Hepatocyte (in vitro differentiated cells): ENCODE results near the gene CLBA1.

Experiments used
- CTCF ChIP-seq: fragments of 200-600 bp; sonication (generic); IDR thresholded peaks from 2 replicates; pipeline ENCODE4 v1.5.1; 2016; ENCODE audit warnings: antibody characterized with exemption, mild to moderate bottlenecking; ENCODE audit not compliant: poor library complexity
- EZH2 ChIP-seq: fragments of 200-600 bp; sonication (generic); IDR thresholded peaks from 2 replicates; pipeline ENCODE4 v1.6.1; 2016; ENCODE audit warnings: antibody characterized with exemption, mild to moderate bottlenecking, borderline replicate concordance
- EZH2phosphoT487 ChIP-seq: fragments of 200-600 bp; sonication (generic); IDR thresholded peaks from one replicate; pipeline ENCODE4 v1.6.1; 2018; ENCODE audit warnings: antibody characterized with exemption, mild to moderate bottlenecking, low read depth, moderate library complexity; ENCODE audit not compliant: unreplicated experiment, severe bottlenecking

GRCh38 chr14:104938436-104938835 lies 47.2 kb upstream of the CLBA1 start:
- TF ChIP-seq CTCF (no peak), EZH2 (no peak), EZH2phosphoT487 (no peak)
